GM21447 (cell line): ENCODE data around the gene DIDO1.
A peak's percentile ranks its signal among the peaks of the same experiment; 100 is the strongest.

Experiments
- ATAC-seq: cut with Tn5 transposase; IDR thresholded peaks from one replicate; pipeline ENCODE4 v1.9.1; 2021; ENCODE audit not compliant: unreplicated experiment

The DIDO1 gene

GRCh38 chr20:62837790-62838127 is 88.5 kb downstream of the DIDO1 start:
- ATAC-seq: peak; percentile 11

GRCh38 chr20:62836967-62837490 is 89.3 kb downstream of the DIDO1 start:
- ATAC-seq: no peak

- no peak for ATAC-seq
Measured at GRCh38 chr20:62835931-62836861, 90.1 kb downstream of the DIDO1 start.

- ATAC-seq: no peak
Measured at GRCh38 chr20:62834967-62835730, 91.2 kb downstream of the DIDO1 start.

- ATAC-seq: peak; percentile 31
Measured at GRCh38 chr20:62832951-62833391, 93.3 kb downstream of the DIDO1 start.

GRCh38 chr20:62832212-62832922 is 93.9 kb downstream of the DIDO1 start:
- peak; percentile 61 for ATAC-seq

GRCh38 chr20:62831854-62832211 is 94.5 kb downstream of the DIDO1 start:
- ATAC-seq: no peak

GRCh38 chr20:62831361-62831788 is 94.9 kb downstream of the DIDO1 start:
- ATAC-seq: no peak

GRCh38 chr20:62830821-62831220 is 95.5 kb downstream of the DIDO1 start:
- ATAC-seq: no peak

- no peak for ATAC-seq
Measured at GRCh38 chr20:62830251-62830650, 96.1 kb downstream of the DIDO1 start.

- no peak for ATAC-seq
Measured at GRCh38 chr20:62829231-62830230, 96.8 kb downstream of the DIDO1 start.

GRCh38 chr20:62828511-62829230 is 97.6 kb downstream of the DIDO1 start:
- no peak for ATAC-seq

- no peak for ATAC-seq
Measured at GRCh38 chr20:62828051-62828450, 98.3 kb downstream of the DIDO1 start.
